T47D (cell line): Measurements from ENCODE around the gene F2RL1.

Experiments used
- DNase-seq, 2 experiments: peaks; one replicate each; pipeline versions ENCODE4 v3.0.0 to v3.0.0-alpha.2; 2011 to 2012; ENCODE audit warnings: low read depth in 1 of 2, low spot score in 1 of 2
- JUND ChIP-seq: IDR thresholded peaks from 2 replicates; pipeline ENCODE4 v1.6.1; 2012; ENCODE audit warnings: low read depth
- in situ Hi-C: cut with HindIII; loops from 2 replicates; pipeline ENCODE4 v1.10.0; 2016; ENCODE audit warnings: low sequenced_read_pairs, low pct_unique_long_range_greater_than_20kb

F2RL1 gene

GRCh38 chr5:76859591-76860247 lies 40.9 kb downstream of the F2RL1 start:
- in situ Hi-C loops, result no loop called here
- DNase-seq, result no peak
- no peak for TF ChIP-seq JUND

- in situ Hi-C loops, result no loop called here
- DNase-seq, result no peak
- no peak for TF ChIP-seq JUND
Observed at GRCh38 chr5:76861612-76862011, 42.8 kb downstream of the F2RL1 start.

GRCh38 chr5:76863001-76863400 lies 44.2 kb downstream of the F2RL1 start:
- in situ Hi-C loops, result no loop called here
- peak in 1 of 2 experiments; percentile 61 for DNase-seq
- no peak for TF ChIP-seq JUND

- no peak for TF ChIP-seq JUND
- in situ Hi-C loops, result no loop called here
- no peak for DNase-seq
Observed at GRCh38 chr5:76866503-76866902, 47.7 kb downstream of the F2RL1 start.

GRCh38 chr5:76867038-76867437 lies 48.2 kb downstream of the F2RL1 start:
- in situ Hi-C loops, result no loop called here
- no peak for DNase-seq
- TF ChIP-seq JUND, result no peak

- TF ChIP-seq JUND, result no peak
Observed at GRCh38 chr5:76867827-76868693, 49.2 kb downstream of the F2RL1 start.

GRCh38 chr5:76870046-76870445 lies 51.2 kb downstream of the F2RL1 start:
- no peak for DNase-seq
- in situ Hi-C loops, result no loop called here

More at GRCh38 chr5:76867827-76868693, 49.2 kb downstream of the F2RL1 start:
- in situ Hi-C loops, result no loop called here
- peak; percentile 49 to 75 for DNase-seq

GRCh38 chr5:76874088-76874581 lies 55.3 kb downstream of the F2RL1 start:
- in situ Hi-C loops, result no loop called here
- TF ChIP-seq JUND, result no peak
- DNase-seq, result no peak

More at GRCh38 chr5:76870046-76870445, 51.2 kb downstream of the F2RL1 start:
- no peak for TF ChIP-seq JUND
